Memory B cell (primary cell): ENCODE data around the gene TMEM52.

ENCODE experiments used
- ATAC-seq: fragments of 150-1000 bp; cut with Tn5 transposase; 2 replicates; pipeline ENCODE4 v1.10.0; 2021; ENCODE audit warnings: low read depth, mild to moderate bottlenecking, moderate library complexity
- DNase-seq, 2 donors: peaks; one replicate each; pipeline ENCODE4 v3.0.0; 2022; ENCODE audit warnings: low spot score in 2 of 2
- H3K27ac Mint-ChIP-seq: one replicate; pipeline ENCODE4 v1.8.0; 2022; ENCODE audit warnings: mild to moderate bottlenecking, moderate library complexity, mixed read lengths
- H3K27me3 Mint-ChIP-seq: one replicate; pipeline ENCODE4 v1.8.0; 2022; ENCODE audit warnings: mixed read lengths
- H3K36me3 Mint-ChIP-seq: one replicate; pipeline ENCODE4 v1.8.0; 2022; ENCODE audit warnings: mild to moderate bottlenecking, mixed read lengths
- H3K4me1 Mint-ChIP-seq: one replicate; pipeline ENCODE4 v1.8.0; 2022; ENCODE audit warnings: mixed read lengths
- H3K4me3 Mint-ChIP-seq: one replicate; pipeline ENCODE4 v1.8.0; 2022; ENCODE audit warnings: mild to moderate bottlenecking, moderate library complexity, mixed read lengths
- H3K9me3 Mint-ChIP-seq: one replicate; pipeline ENCODE4 v1.8.0; 2022; ENCODE audit warnings: mixed read lengths

TMEM52 gene

DNA sequence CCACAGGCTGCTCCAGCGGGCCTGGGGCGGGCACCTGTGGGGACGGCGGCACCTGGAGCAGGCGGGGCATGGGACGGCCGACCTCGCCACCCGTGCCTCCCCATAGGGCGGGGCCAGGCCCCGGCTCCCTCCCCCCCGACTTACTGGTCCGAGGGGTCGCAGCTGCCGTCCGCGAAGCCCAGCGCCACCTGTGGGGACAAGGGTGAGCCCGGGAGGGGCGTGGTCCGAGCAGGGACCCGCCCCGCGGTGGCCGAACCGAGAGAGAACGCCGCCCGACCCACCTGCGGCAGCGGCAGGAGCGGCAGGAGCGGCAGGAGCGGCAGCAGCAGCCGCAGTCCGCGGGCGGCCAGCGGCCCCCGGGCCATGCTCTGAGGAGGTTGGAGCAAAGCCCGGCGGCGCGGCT lies at the start of gene TMEM52:
TMEM52 (minus strand) TSS at position 379 of the 403 bp plus-strand sequence; CDS start at position 365, 14 bp downstream.
- peaks cover 3% of the 10 kb centered on the region for H3K4me1 Mint-ChIP-seq
- H3K36me3 Mint-ChIP-seq: no peaks in the 10 kb centered on the region
- H3K4me3 Mint-ChIP-seq: peak within 1 kb of the TSS; percentile 59
- ATAC-seq (peak; percentile 18), DNase-seq (no peak)
- no peaks in the 10 kb centered on the region for H3K9me3 Mint-ChIP-seq
- no peak within 1 kb of the TSS for H3K27ac Mint-ChIP-seq
- H3K27me3 Mint-ChIP-seq: peaks cover 4% of the 10 kb centered on the region

DNA sequence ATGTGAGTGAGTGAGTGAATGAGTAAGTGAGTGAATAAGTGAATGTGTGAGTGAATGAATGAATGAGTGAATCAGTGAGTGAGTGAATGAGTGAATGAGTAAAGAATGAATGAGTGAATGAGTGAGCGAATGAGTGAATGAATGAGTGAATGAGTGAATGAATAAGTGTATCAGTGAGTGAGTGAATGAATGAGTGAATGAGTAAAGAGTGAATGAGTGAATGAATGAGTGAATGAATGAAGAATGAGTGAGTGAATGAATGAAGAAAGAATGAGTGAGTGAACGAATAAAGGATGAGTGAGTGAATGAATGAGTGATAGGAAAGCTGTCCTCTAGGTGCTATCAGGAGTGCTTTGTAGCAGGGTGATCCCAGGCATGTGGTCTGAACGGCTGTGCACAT lies 48.8 kb upstream of the TMEM52 start:
- Mint-ChIP-seq H3K9me3 (no peaks in the 10 kb centered on the region), H3K36me3 (no peaks in the 10 kb centered on the region), H3K4me3 (no peak overlapping the region), H3K27ac (no peak overlapping the region), H3K27me3 (peaks cover 7% of the 10 kb centered on the region), H3K4me1 (no peaks in the 10 kb centered on the region)
- no peak for DNase-seq
- no peak for ATAC-seq

DNA sequence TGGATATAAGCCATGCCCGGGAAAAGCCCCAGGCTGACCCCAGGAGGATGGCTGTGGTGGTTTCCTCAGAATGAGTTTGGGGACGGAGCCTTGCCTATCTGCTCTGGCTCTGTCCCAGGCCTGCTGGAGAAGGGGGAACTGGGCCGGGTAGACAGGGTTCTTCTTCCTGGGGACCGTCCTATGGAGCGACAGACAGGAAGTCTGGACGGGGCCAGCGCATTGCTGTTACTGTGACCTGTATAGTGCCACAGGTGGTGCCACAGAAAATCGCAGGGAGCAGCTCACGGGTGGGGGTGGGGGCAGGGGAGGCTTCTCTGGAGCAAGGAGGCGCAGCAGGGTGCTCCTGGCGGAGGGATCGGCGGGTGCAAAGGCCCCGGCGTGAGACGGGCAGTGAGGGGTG lies 48.1 kb upstream of the TMEM52 start:
- no peaks in the 10 kb centered on the region for H3K4me1 Mint-ChIP-seq
- H3K36me3 Mint-ChIP-seq: no peaks in the 10 kb centered on the region
- ATAC-seq (no peak), DNase-seq (no peak)
- no peak overlapping the region for H3K27ac Mint-ChIP-seq
- no peak overlapping the region for H3K4me3 Mint-ChIP-seq
- H3K9me3 Mint-ChIP-seq: no peaks in the 10 kb centered on the region
- H3K27me3 Mint-ChIP-seq: peaks cover 7% of the 10 kb centered on the region

DNA sequence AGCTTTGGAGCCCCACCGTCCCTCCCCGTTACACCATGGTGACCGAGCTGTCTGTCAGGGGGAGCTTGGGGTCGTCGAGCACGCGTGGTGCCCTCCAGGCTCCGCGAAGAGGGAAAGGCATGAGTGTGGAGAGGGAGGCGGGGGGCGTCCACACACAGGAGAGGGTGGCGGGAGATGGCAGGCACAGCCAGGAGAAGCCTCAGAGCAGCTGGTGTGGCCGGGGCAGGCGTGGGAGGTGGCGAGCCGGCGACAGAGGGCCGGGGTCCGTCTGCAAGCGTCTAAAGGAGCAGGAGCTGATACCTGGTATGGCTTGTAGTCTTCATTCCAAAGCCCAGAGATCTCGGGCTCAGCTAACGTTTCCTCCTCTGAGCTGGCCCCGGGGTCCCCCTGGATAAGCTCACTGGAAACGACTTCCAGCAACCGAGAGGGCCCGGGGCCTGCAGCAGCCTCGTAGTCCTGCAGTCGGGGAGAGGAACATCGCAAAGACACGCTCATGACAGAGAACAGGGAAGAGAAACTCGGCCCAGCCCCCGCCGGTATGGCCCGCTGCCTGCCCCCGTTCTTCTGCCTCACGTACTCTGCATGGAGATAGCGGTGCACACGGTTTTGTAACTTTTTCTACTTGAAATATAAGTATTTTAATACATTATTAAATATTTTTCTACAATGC lies 47.1 kb upstream of the TMEM52 start:
- ATAC-seq: peak; percentile 57
- H3K4me1 Mint-ChIP-seq: no peaks in the 10 kb centered on the region

DNA sequence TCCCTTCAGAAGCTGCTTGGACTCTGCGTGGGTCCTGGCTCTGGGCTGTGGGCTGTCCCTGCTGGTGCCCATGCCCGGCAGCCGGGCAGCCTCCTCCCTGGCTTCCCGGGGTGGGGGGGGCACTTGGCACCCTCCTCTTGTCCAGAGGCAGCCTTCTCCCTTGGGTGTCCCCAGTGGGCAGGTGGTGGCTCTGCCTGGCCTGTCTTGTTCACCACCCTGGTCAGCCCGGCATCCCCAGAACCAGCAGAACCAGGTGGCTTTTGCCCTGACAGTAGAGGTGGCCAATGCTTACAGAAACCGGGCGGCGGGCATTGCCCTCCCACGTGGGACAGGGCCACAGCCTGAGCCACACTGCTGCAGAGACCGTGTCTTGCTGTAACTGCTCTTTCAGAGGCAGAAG lies 46.5 kb upstream of the TMEM52 start:
- Mint-ChIP-seq H3K9me3 (no peaks in the 10 kb centered on the region), H3K27ac (no peak overlapping the region), H3K4me1 (no peaks in the 10 kb centered on the region), H3K4me3 (no peak overlapping the region), H3K36me3 (no peaks in the 10 kb centered on the region), H3K27me3 (peaks cover 14% of the 10 kb centered on the region)
- no peak for ATAC-seq
- no peak for DNase-seq

More for the DNA sequence above, 47.1 kb upstream of the TMEM52 start:
- DNase-seq: no peak
- Mint-ChIP-seq H3K27ac (no peak overlapping the region), H3K4me3 (no peak overlapping the region), H3K36me3 (no peaks in the 10 kb centered on the region), H3K27me3 (peaks cover 10% of the 10 kb centered on the region), H3K9me3 (no peaks in the 10 kb centered on the region)

DNA sequence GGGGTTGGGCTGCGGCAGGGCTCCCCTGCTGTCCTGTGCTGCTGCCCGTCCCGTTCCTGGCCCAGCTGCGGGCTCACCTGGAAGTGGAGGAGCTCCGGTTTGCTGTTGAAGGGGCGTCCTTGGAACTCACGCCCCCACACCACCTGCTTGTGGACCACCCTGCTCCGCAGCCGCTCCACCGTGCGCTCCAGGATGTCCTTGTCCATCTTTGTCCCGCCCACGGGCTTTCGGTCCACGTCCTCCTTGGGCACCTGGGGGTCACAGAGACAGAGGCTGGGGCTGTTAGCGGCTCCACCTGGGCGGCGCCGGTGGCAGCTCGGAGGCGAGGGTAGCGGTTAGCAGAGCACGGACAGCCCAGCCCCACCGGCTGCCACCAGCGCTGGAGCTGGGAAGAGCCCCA lies 45.7 kb upstream of the TMEM52 start:
- Mint-ChIP-seq H3K9me3 (no peaks in the 10 kb centered on the region), H3K4me3 (no peak overlapping the region), H3K27ac (no peak overlapping the region), H3K36me3 (no peaks in the 10 kb centered on the region), H3K4me1 (no peaks in the 10 kb centered on the region), H3K27me3 (peaks cover 15% of the 10 kb centered on the region)
- no peak for ATAC-seq
- no peak for DNase-seq

DNA sequence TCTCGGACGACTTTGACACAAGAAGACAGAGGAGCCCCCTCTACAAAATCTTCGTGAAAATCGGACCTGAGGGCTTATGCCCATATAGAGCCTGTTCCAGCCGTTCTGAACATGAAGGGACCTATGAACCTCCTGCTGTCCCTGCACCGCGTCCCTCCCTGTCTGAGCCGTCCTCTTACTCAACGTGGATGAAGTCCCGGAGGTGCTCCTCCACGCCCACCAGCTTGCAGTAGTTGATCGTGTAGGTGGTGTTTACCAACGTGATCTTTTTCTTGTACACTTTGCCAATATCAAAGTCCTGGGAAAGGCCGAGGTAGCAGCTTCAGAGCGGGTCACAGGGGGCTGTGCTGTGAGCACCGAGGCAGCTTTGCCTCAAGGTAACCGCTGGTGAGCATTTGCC lies 44.5 kb upstream of the TMEM52 start:
- Mint-ChIP-seq H3K27ac (no peak overlapping the region), H3K36me3 (no peaks in the 10 kb centered on the region), H3K27me3 (peaks cover 22% of the 10 kb centered on the region), H3K4me3 (no peak overlapping the region), H3K4me1 (no peaks in the 10 kb centered on the region), H3K9me3 (no peaks in the 10 kb centered on the region)
- DNase-seq (no peak), ATAC-seq (no peak)

DNA sequence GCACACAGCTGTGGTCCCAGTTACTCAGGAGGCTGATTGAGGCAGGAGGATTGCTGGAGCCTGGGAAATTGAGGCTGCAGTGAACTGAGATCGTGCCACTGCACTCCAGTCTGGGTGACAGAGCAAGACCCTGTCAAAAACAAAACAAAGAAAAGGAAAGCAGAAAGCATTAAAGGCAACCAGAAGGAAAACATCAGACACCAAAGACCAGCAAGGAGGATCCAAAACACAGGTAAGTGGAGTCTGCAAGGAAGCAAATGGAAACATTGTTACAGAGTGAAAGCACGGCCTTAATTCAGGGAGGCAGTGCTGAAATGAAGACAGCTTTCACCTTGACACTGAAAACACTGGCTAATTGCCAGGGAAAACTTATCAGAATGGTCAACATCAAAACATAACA lies 43.7 kb upstream of the TMEM52 start:
- H3K9me3 Mint-ChIP-seq: no peaks in the 10 kb centered on the region
- H3K4me3 Mint-ChIP-seq: no peak overlapping the region
- no peak overlapping the region for H3K27ac Mint-ChIP-seq
- no peaks in the 10 kb centered on the region for H3K4me1 Mint-ChIP-seq
- peaks cover 23% of the 10 kb centered on the region for H3K27me3 Mint-ChIP-seq
- ATAC-seq: no peak
- DNase-seq: no peak
- no peaks in the 10 kb centered on the region for H3K36me3 Mint-ChIP-seq

DNA sequence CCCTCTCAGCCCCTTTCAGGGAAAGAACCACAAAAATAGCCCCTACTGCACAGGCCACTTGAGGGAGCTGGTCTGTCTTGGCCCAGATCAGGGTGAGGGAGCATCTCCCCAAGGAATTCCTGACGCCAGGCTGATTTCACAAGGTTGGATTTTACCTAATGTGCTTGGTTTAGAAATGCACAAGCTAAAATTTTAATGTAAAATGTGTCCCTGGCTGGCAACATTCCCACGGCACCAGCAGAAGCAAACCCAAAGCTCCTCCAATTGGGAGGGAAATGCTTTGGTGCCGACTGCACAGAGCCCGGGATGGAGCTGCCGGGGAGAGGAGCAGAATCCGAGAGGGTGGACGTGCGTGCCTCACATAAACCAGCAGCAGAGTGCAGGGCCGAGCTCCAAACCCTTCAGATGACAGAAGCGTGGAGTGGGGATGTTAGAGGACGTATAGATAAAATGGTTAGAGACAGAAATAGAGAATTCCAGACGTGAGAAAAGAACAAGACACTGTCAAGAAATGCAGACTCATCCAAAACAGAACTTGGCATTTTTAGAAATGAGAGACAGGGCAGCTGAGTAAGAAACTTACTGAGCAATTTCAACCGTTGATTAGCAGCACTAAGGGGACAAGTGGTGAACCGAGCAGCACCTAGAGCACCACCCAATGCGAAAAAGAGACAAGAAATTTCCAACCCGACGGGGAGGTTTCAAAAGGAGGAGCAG lies 41.6 kb upstream of the TMEM52 start:
- DNase-seq: no peak
- Mint-ChIP-seq H3K4me1 (no peaks in the 10 kb centered on the region), H3K4me3 (no peak overlapping the region), H3K9me3 (no peaks in the 10 kb centered on the region), H3K36me3 (no peaks in the 10 kb centered on the region), H3K27me3 (peaks cover 22% of the 10 kb centered on the region), H3K27ac (no peak overlapping the region)
- no peak for ATAC-seq

DNA sequence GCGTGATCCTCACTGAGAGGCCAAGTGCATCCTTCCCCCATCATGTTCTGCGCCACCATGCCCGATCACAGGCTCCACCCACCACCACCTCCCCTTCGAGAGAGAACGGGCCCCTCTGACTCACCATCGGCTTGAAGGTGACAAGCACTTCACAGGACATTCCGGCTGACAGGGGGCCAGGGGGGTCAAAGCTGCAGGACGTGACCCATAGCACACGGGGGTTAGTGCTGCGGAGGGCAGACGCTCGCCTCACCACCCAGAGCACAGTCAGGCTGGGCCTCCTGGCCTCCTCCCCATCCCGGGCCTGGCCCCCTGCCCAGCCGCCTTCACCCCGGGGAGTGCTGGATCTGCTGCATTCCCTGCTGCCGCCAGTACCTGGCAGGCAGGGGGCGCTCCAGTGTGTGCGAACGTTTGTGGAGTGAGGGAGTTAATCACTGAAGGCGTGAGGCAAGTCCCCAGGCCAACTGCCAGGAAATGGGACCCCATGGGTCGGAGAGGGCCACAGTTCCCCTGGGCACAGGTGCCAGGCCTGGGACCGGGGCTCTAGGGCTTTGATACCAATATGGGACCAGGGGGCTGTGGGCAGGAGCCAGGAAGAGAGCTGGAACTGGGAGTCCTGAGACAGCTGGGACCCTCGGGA lies 40.9 kb upstream of the TMEM52 start:
- Mint-ChIP-seq H3K9me3 (peaks cover under 1% of the 10 kb centered on the region), H3K27ac (no peak overlapping the region), H3K27me3 (peaks cover 22% of the 10 kb centered on the region), H3K4me1 (no peaks in the 10 kb centered on the region), H3K4me3 (no peak overlapping the region), H3K36me3 (no peaks in the 10 kb centered on the region)
- DNase-seq (peak in 1 of 2 donors; percentile 27), ATAC-seq (peak; percentile 39)

DNA sequence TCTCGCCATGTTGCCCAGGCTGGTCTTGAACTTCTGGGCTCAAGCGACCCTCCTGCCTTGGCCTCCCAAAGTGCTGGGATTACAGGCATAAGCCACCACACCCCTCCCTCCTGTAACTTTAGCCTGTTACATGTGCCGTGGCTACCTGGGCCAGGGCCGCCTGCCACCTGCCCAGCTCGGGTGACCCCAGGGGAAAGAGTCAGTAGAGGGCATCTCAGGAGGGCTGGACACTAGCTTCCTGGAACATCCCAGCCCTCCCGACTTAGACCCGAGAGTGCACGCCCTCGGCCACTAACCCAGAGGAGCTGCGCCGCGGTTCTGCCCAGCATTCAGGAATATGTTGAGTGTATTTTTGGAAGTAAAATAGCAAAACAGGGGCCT lies 40.4 kb upstream of the TMEM52 start:
- DNase-seq (no peak), ATAC-seq (no peak)
- H3K4me3 Mint-ChIP-seq: no peak overlapping the region
- H3K27ac Mint-ChIP-seq: no peak overlapping the region
- no peaks in the 10 kb centered on the region for H3K36me3 Mint-ChIP-seq
- H3K27me3 Mint-ChIP-seq: peaks cover 22% of the 10 kb centered on the region
- H3K9me3 Mint-ChIP-seq: peaks cover 1% of the 10 kb centered on the region
- no peaks in the 10 kb centered on the region for H3K4me1 Mint-ChIP-seq

DNA sequence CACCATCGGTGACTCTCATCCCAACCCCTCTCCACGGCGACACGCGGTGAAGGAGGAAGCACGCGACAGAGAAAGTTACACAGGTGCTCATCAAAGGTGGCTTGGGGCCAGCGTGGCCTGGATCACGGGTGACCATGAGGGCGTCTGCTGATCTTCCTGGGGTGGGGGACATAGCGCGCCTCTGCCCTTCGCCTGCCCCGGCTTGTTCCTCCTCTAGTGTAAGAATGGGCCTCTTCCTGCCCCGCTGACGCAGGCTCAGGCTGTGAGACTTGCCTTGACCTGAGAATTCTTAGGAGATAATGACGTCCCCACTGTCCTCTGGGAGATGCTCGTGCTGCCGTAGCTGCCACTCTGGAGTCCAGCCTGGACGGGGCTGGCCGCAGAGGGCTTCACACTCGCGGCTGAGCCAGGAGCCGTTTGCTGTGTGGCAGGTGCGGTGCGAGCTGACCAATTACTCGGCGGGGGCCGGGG lies 39.0 kb upstream of the TMEM52 start:
- Mint-ChIP-seq H3K27me3 (peaks cover 21% of the 10 kb centered on the region), H3K9me3 (peaks cover 1% of the 10 kb centered on the region), H3K27ac (no peak overlapping the region), H3K4me3 (no peak overlapping the region), H3K4me1 (no peaks in the 10 kb centered on the region), H3K36me3 (no peaks in the 10 kb centered on the region)
- DNase-seq: no peak
- ATAC-seq: no peak

DNA sequence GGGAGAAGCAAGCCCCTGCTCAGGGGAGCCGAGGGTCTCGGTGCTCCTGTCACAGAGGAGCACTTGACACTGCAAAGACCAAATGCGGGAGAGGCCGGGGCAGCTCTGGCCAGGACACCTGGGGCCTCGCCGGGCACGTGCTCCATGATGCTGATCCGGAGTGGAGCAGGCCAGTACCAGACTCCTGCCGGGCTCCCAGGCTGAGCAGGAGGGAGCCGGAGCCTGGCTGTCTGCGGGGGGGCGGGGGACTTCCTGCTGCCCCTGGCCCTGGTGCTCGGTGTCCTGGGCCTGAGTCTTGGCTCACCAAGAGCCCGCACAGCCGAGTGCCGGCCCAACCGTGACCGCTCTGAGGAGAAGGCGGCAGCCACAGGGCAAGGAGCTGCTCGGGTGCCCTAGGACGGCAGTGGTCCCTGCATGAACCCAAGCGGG lies 38.5 kb upstream of the TMEM52 start:
- DNase-seq (no peak), ATAC-seq (no peak)
- Mint-ChIP-seq H3K9me3 (peaks cover 1% of the 10 kb centered on the region), H3K36me3 (no peaks in the 10 kb centered on the region), H3K4me1 (no peaks in the 10 kb centered on the region), H3K27ac (no peak overlapping the region), H3K27me3 (peaks cover 21% of the 10 kb centered on the region), H3K4me3 (no peak overlapping the region)
